ENCODE data around the gene EIF4E2.

The EIF4E2 gene

GRCh38 chr2:232547991-232548390 lies 2.5 kb upstream of the EIF4E2 start:
- TF ChIP-seq MYC (IDR thresholded peaks at IDR 0.05; ENCODE audit: low read depth, low read length) = no peak
- TF ChIP-seq POLR2A (IDR thresholded peaks at IDR 0.05; ENCODE audit: extremely low read depth, insufficient read length) = no peak
- TF ChIP-seq MAX (IDR thresholded peaks at IDR 0.05; ENCODE audit: low read depth, low read length) = no peak
- no peak for TF ChIP-seq CTCF (IDR thresholded peaks at IDR 0.05; ENCODE audit: low read depth, low read length)
- no peak for DNase-seq (ENCODE audit: low read depth)
- H3K4me3 ChIP-seq (ENCODE audit: low read depth, low read length) = no peak overlapping the region

- TF ChIP-seq CTCF (IDR thresholded peaks at IDR 0.05; ENCODE audit: low read depth, low read length) (no peak), MYC (IDR thresholded peaks at IDR 0.05; ENCODE audit: low read depth, low read length) (peak; percentile 64; the same call in 1 of the 2 replicates), POLR2A (IDR thresholded peaks at IDR 0.05; ENCODE audit: extremely low read depth, insufficient read length) (no peak), MAX (IDR thresholded peaks at IDR 0.05; ENCODE audit: low read depth, low read length) (peak; percentile 45; the same call in 1 of the 2 replicates)
- no peak for DNase-seq (ENCODE audit: low read depth)
- peak overlapping the region; percentile 92 for H3K4me3 ChIP-seq (ENCODE audit: low read depth, low read length)
These were observed 685 bp upstream of the EIF4E2 start for GRCh38 chr2:232549655-232550353.

GRCh38 chr2:232551250-232551638 lies 755 bp downstream of the EIF4E2 start:
- no peak for DNase-seq (ENCODE audit: low read depth)
- H3K4me3 ChIP-seq (ENCODE audit: low read depth, low read length) = peak overlapping the region; percentile 92
- TF ChIP-seq MYC (IDR thresholded peaks at IDR 0.05; ENCODE audit: low read depth, low read length) (no peak), CTCF (IDR thresholded peaks at IDR 0.05; ENCODE audit: low read depth, low read length) (no peak), MAX (IDR thresholded peaks at IDR 0.05; ENCODE audit: low read depth, low read length) (no peak), POLR2A (IDR thresholded peaks at IDR 0.05; ENCODE audit: extremely low read depth, insufficient read length) (no peak)

GRCh38 chr2:232551776-232552175 lies 1.3 kb downstream of the EIF4E2 start:
- peak overlapping the region; percentile 92 for H3K4me3 ChIP-seq (ENCODE audit: low read depth, low read length)
- no peak for DNase-seq (ENCODE audit: low read depth)
- TF ChIP-seq POLR2A (IDR thresholded peaks at IDR 0.05; ENCODE audit: extremely low read depth, insufficient read length) (no peak), MAX (IDR thresholded peaks at IDR 0.05; ENCODE audit: low read depth, low read length) (no peak), CTCF (IDR thresholded peaks at IDR 0.05; ENCODE audit: low read depth, low read length) (no peak), MYC (IDR thresholded peaks at IDR 0.05; ENCODE audit: low read depth, low read length) (no peak)

GRCh38 chr2:232556426-232556825 lies 5.9 kb downstream of the EIF4E2 start:
- H3K4me3 ChIP-seq (ENCODE audit: low read depth, low read length) = no peak overlapping the region
- TF ChIP-seq MAX (IDR thresholded peaks at IDR 0.05; ENCODE audit: low read depth, low read length) = no peak
- TF ChIP-seq CTCF (IDR thresholded peaks at IDR 0.05; ENCODE audit: low read depth, low read length) = no peak
- no peak for TF ChIP-seq POLR2A (IDR thresholded peaks at IDR 0.05; ENCODE audit: extremely low read depth, insufficient read length)
- TF ChIP-seq MYC (IDR thresholded peaks at IDR 0.05; ENCODE audit: low read depth, low read length) = no peak
- DNase-seq (ENCODE audit: low read depth) = no peak

All from NB4 (cell line).